HEK293 (cell line): ENCODE data around the gene DDX55.

ENCODE experiments used
- CTCF ChIA-PET: fragments of 350-600 bp; formaldehyde crosslinking; extraction: SDS; loops from one replicate; lab custom pipeline; 2021; ENCODE audit warnings: antibody characterized with exemption; lab: Yijun Ruan, JAX
- POLR2A ChIA-PET: fragments of 300-600 bp; formaldehyde crosslinking; extraction: SDS; loops from one replicate; lab custom pipeline; 2020; ENCODE audit warnings: antibody characterized with exemption, inconsistent platforms; lab: Yijun Ruan, JAX
- H3K27ac ChIP-seq: fragments of 200-500 bp; sonication (Bioruptor generic); 2 replicates; pipeline ENCODE4 v1.5.1; 2014; ENCODE audit warnings: low read depth, low read length, control low read depth, inconsistent platforms; ENCODE audit errors: extremely low read depth
- H3K36me3 ChIP-seq, 2 experiments: fragments of 200-500 bp in 1 of 2; sonication (Bioruptor generic) in 1 of 2; 1 replicate in 1 of 2; 2 replicates in 1 of 2; pipeline ENCODE4 v1.5.1; 2014 to 2017; ENCODE audit warnings: inconsistent platforms in 2 of 2, low read length in 2 of 2; ENCODE audit not compliant: control insufficient read depth in 2 of 2, insufficient read depth in 1 of 2
- H3K4me1 ChIP-seq: fragments of 200-500 bp; sonication (Bioruptor generic); 2 replicates; pipeline ENCODE4 v1.5.1; 2014; ENCODE audit warnings: mild to moderate bottlenecking, low read length, inconsistent platforms; ENCODE audit not compliant: control insufficient read depth, insufficient read depth
- H3K4me3 ChIP-seq: 2 replicates; pipeline ENCODE4 v1.5.1; 2011; ENCODE audit warnings: low read depth, mild to moderate bottlenecking, control low read depth, low read length, moderate library complexity
- H3K9me3 ChIP-seq: fragments of 200-500 bp; sonication (Bioruptor generic); 2 replicates; pipeline ENCODE4 v1.5.1; 2014; ENCODE audit warnings: low read depth, low read length, inconsistent platforms; ENCODE audit not compliant: control insufficient read depth, insufficient read depth
- BCL11A ChIP-seq: fragments of 450-650 bp; formaldehyde crosslinking; IDR thresholded peaks from 2 replicates; pipeline ENCODE4 v1.5.1; 2016; ENCODE audit warnings: low read depth, missing biosample characterization, missing genetic modification characterization
- CTCF ChIP-seq: fragments of 450-650 bp; formaldehyde crosslinking; IDR thresholded peaks from 2 replicates; pipeline ENCODE4 v1.5.1; 2016; ENCODE audit warnings: missing biosample characterization, missing genetic modification characterization
- KLF9 ChIP-seq: fragments of 450-650 bp; formaldehyde crosslinking; IDR thresholded peaks from 2 replicates; pipeline ENCODE4 v1.5.1; 2016; ENCODE audit warnings: missing biosample characterization, missing genetic modification characterization, low read depth
- MZF1 ChIP-seq: fragments of 450-650 bp; formaldehyde crosslinking; IDR thresholded peaks from 2 replicates; pipeline ENCODE4 v1.5.1; 2017; ENCODE audit warnings: missing biosample characterization, missing genetic modification characterization, borderline replicate concordance
- OSR2 ChIP-seq: fragments of 450-650 bp; formaldehyde crosslinking; IDR thresholded peaks from 2 replicates; pipeline ENCODE4 v1.5.1; 2016; ENCODE audit warnings: missing biosample characterization, missing genetic modification characterization
- PRDM4 ChIP-seq: fragments of 450-650 bp; formaldehyde crosslinking; IDR thresholded peaks from 2 replicates; pipeline ENCODE4 v1.5.1; 2017; ENCODE audit warnings: missing biosample characterization, missing genetic modification characterization
- TCF7L2 ChIP-seq: IDR thresholded peaks from 2 replicates; pipeline ENCODE4 v1.6.1; 2011; ENCODE audit warnings: low read depth, mild to moderate bottlenecking, inconsistent platforms, low read length, moderate library complexity, borderline replicate concordance
- TRIM28 ChIP-seq: IDR thresholded peaks from 2 replicates; pipeline ENCODE4 v1.6.1; 2011; ENCODE audit warnings: low read length, control low read depth, borderline replicate concordance
- ZBTB10 ChIP-seq: fragments of 450-650 bp; formaldehyde crosslinking; IDR thresholded peaks from 2 replicates; pipeline ENCODE4 v1.5.1; 2016; ENCODE audit warnings: missing biosample characterization, missing genetic modification characterization
- ZFP37 ChIP-seq: fragments of 450-650 bp; formaldehyde crosslinking; IDR thresholded peaks from 2 replicates; pipeline ENCODE4 v1.5.1; 2016; ENCODE audit warnings: missing biosample characterization, missing genetic modification characterization
- ZNF146 ChIP-seq: fragments of 450-650 bp; formaldehyde crosslinking; IDR thresholded peaks from 2 replicates; pipeline ENCODE4 v1.5.1; 2016; ENCODE audit warnings: missing biosample characterization, missing genetic modification characterization
- ZNF202 ChIP-seq: fragments of 450-650 bp; formaldehyde crosslinking; IDR thresholded peaks from 2 replicates; pipeline ENCODE4 v1.5.1; 2016; ENCODE audit warnings: missing biosample characterization, missing genetic modification characterization, borderline replicate concordance
- ZNF214 ChIP-seq: fragments of 450-650 bp; formaldehyde crosslinking; IDR thresholded peaks from 2 replicates; pipeline ENCODE4 v1.5.1; 2017; ENCODE audit warnings: missing biosample characterization, mild to moderate bottlenecking, missing genetic modification characterization, borderline replicate concordance
- ZNF221 ChIP-seq: fragments of 450-650 bp; formaldehyde crosslinking; IDR thresholded peaks from 2 replicates; pipeline ENCODE4 v1.5.1; 2017; ENCODE audit warnings: missing biosample characterization, missing genetic modification characterization, borderline replicate concordance
- ZNF274 ChIP-seq, 2 experiments: fragments of 200-500 bp in 1 of 2; fragments of 450-650 bp in 1 of 2; sonication (Bioruptor generic) in 1 of 2; formaldehyde crosslinking in 1 of 2; IDR thresholded peaks; 2 replicates each; pipeline versions ENCODE4 v1.5.1 to v1.6.1; 2014 to 2016; ENCODE audit warnings: borderline replicate concordance in 1 of 2, inconsistent platforms in 1 of 2, low read length in 1 of 2, missing biosample characterization in 1 of 2, missing genetic modification characterization in 1 of 2
- ZNF398 ChIP-seq: fragments of 450-650 bp; formaldehyde crosslinking; IDR thresholded peaks from 2 replicates; pipeline ENCODE4 v1.5.1; 2017; ENCODE audit warnings: missing biosample characterization, missing genetic modification characterization
- ZNF501 ChIP-seq: fragments of 450-650 bp; formaldehyde crosslinking; IDR thresholded peaks from 2 replicates; pipeline ENCODE4 v1.5.1; 2016; ENCODE audit warnings: missing biosample characterization, missing genetic modification characterization
- ZNF558 ChIP-seq: fragments of 450-650 bp; formaldehyde crosslinking; IDR thresholded peaks from 2 replicates; pipeline ENCODE4 v1.5.1; 2016; ENCODE audit warnings: missing biosample characterization, missing genetic modification characterization
- ZNF626 ChIP-seq: fragments of 450-650 bp; sonication (Bioruptor Pico); formaldehyde crosslinking; IDR thresholded peaks from 2 replicates; pipeline ENCODE4 v1.5.1; 2018; ENCODE audit warnings: missing biosample characterization, missing genetic modification characterization, inconsistent platforms
- ZNF658 ChIP-seq: fragments of 450-650 bp; formaldehyde crosslinking; IDR thresholded peaks from 2 replicates; pipeline ENCODE4; 2016; ENCODE audit warnings: missing biosample characterization, missing genetic modification characterization
- ZNF677 ChIP-seq: fragments of 450-650 bp; IDR thresholded peaks from 2 replicates; pipeline ENCODE4 v1.5.0; 2018; ENCODE audit warnings: missing biosample characterization, mild to moderate bottlenecking, missing genetic modification characterization, moderate library complexity
- ZNF701 ChIP-seq: fragments of 450-650 bp; formaldehyde crosslinking; IDR thresholded peaks from 2 replicates; pipeline ENCODE4 v1.5.1; 2016; ENCODE audit warnings: missing biosample characterization, missing genetic modification characterization
- ZNF792 ChIP-seq: fragments of 450-650 bp; formaldehyde crosslinking; IDR thresholded peaks from 2 replicates; pipeline ENCODE4 v1.5.1; 2016; ENCODE audit warnings: missing biosample characterization, missing genetic modification characterization
- ZSCAN16 ChIP-seq: fragments of 450-650 bp; formaldehyde crosslinking; IDR thresholded peaks from 2 replicates; pipeline ENCODE4 v1.5.1; 2016; ENCODE audit warnings: missing biosample characterization, missing genetic modification characterization
- TF ChIP-seq, protein P1 (sequence below): fragments of 450-650 bp; formaldehyde crosslinking; IDR thresholded peaks from 2 replicates; pipeline ENCODE4 v1.5.1; 2016; ENCODE audit warnings: missing biosample characterization, missing genetic modification characterization
- TF ChIP-seq, protein P2 (sequence below): fragments of 450-650 bp; formaldehyde crosslinking; IDR thresholded peaks from 2 replicates; pipeline ENCODE4 v1.5.1; 2017; ENCODE audit warnings: missing biosample characterization, missing genetic modification characterization

The DDX55 gene

GRCh38 chr12:123617144-123617543, 15.2 kb downstream of the DDX55 start:
- Histone ChIP-seq H3K4me1 (no peaks in the 10 kb centered on the region), H3K4me3 (no peak overlapping the region), H3K9me3 (no peaks in the 10 kb centered on the region), H3K36me3 (peaks cover 64 to 93% of the 10 kb centered on the region in 2 experiments), H3K27ac (no peak overlapping the region)
- CTCF ChIA-PET = no interaction called here
- POLR2A ChIA-PET = no interaction called here
- no peak for TF ChIP-seq ZNF398 (tag by site-specific recombination)
- TF ChIP-seq, protein P1, sequence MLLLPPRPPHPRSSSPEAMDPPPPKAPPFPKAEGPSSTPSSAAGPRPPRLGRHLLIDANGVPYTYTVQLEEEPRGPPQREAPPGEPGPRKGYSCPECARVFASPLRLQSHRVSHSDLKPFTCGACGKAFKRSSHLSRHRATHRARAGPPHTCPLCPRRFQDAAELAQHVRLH (tag by site-specific recombination) = no peak
- TF ChIP-seq TRIM28 = no peak
- TF ChIP-seq MZF1 (tag by site-specific recombination) = no peak
- no peak for TF ChIP-seq ZNF221
- no peak for TF ChIP-seq ZBTB10 (tag by site-specific recombination)
- TF ChIP-seq PRDM4 (tag by site-specific recombination) = no peak
- TF ChIP-seq ZNF146 (tag by site-specific recombination) = no peak
- TF ChIP-seq TCF7L2 = no peak
- no peak for TF ChIP-seq ZNF558 (tag by site-specific recombination)
- TF ChIP-seq ZNF701 (tag by site-specific recombination) = no peak
- no peak for TF ChIP-seq KLF9
- no peak for TF ChIP-seq CTCF
- no peak for TF ChIP-seq ZNF214 (tag by site-specific recombination)
- TF ChIP-seq ZNF792 (tag by site-specific recombination) = no peak
- TF ChIP-seq BCL11A (tag by site-specific recombination) = no peak

- H3K9me3 ChIP-seq = no peaks in the 10 kb centered on the region
- CTCF ChIA-PET = no interaction called here
- no peak overlapping the region for H3K27ac ChIP-seq
- no peaks in the 10 kb centered on the region for H3K4me1 ChIP-seq
- H3K4me3 ChIP-seq = no peak overlapping the region
- peaks cover 65 to 93% of the 10 kb centered on the region in 2 experiments for H3K36me3 ChIP-seq
- POLR2A ChIA-PET = no interaction called here
- TF ChIP-seq ZNF792 (tag by site-specific recombination) (no peak), ZNF274 (IDR thresholded peaks at IDR 0.05; ENCODE audit: low read length) (no peak), ZNF274 (tag by site-specific recombination; IDR thresholded peaks at IDR 0.05; ENCODE audit: borderline replicate concordance) (no peak), ZNF202 (tag by site-specific recombination) (no peak), ZNF658 (no peak), ZNF626 (tag by site-specific recombination) (no peak), ZNF677 (tag by site-specific recombination) (no peak), OSR2 (tag by site-specific recombination) (no peak), ZFP37 (tag by site-specific recombination) (no peak), ZNF501 (tag by site-specific recombination) (no peak), ZSCAN16 (no peak)
- TF ChIP-seq, protein P2, sequence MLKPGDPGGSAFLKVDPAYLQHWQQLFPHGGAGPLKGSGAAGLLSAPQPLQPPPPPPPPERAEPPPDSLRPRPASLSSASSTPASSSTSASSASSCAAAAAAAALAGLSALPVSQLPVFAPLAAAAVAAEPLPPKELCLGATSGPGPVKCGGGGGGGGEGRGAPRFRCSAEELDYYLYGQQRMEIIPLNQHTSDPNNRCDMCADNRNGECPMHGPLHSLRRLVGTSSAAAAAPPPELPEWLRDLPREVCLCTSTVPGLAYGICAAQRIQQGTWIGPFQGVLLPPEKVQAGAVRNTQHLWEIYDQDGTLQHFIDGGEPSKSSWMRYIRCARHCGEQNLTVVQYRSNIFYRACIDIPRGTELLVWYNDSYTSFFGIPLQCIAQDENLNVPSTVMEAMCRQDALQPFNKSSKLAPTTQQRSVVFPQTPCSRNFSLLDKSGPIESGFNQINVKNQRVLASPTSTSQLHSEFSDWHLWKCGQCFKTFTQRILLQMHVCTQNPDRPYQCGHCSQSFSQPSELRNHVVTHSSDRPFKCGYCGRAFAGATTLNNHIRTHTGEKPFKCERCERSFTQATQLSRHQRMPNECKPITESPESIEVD = no peak
These were observed 15.7 kb downstream of the DDX55 start for GRCh38 chr12:123617580-123617979.
